Midbrain (tissue), 1 donor: ENCODE results near the gene CLTA.
A peak's percentile ranks its signal among the peaks of the same experiment; 100 is the strongest.

Experiments
- DNase-seq: peaks from one replicate; lab custom pipeline; 2025; lab: John Stamatoyannopoulos, UW

Gene CLTA

GRCh38 chr9:36190388-36191289 lies at the start of gene CLTA:
CLTA (plus strand) TSS chr9:36190921; CDS start chr9:36191057, 136 bp downstream.
- peak; percentile 99 for DNase-seq

- DNase-seq: no peak
These were observed 49.4 kb upstream of the CLTA start for GRCh38 chr9:36141288-36141687.

- DNase-seq: no peak
These were observed 49.0 kb upstream of the CLTA start for GRCh38 chr9:36141761-36142160.

- peak; percentile 53 for DNase-seq
These were observed 48.0 kb upstream of the CLTA start for GRCh38 chr9:36142510-36143244.

- DNase-seq: no peak
These were observed 47.5 kb upstream of the CLTA start for GRCh38 chr9:36143245-36143641.

GRCh38 chr9:36144309-36145232 lies 46.1 kb upstream of the CLTA start:
- no peak for DNase-seq

- DNase-seq: no peak
These were observed 44.8 kb upstream of the CLTA start for GRCh38 chr9:36145970-36146369.

GRCh38 chr9:36146651-36147050 lies 44.1 kb upstream of the CLTA start:
- DNase-seq: no peak

- DNase-seq: no peak
These were observed 43.1 kb upstream of the CLTA start for GRCh38 chr9:36147441-36148175.

- DNase-seq: peak; percentile 95
These were observed 42.2 kb upstream of the CLTA start for GRCh38 chr9:36148311-36149051.

GRCh38 chr9:36149197-36149596 lies 41.5 kb upstream of the CLTA start:
- DNase-seq: no peak

- DNase-seq: no peak
These were observed 40.0 kb upstream of the CLTA start for GRCh38 chr9:36150574-36151315.

GRCh38 chr9:36151316-36152210 lies 39.2 kb upstream of the CLTA start:
- DNase-seq: no peak

GRCh38 chr9:36152741-36153438 lies 37.8 kb upstream of the CLTA start:
- no peak for DNase-seq

GRCh38 chr9:36153746-36154145 lies 37.0 kb upstream of the CLTA start:
- no peak for DNase-seq

GRCh38 chr9:36154331-36154952 lies 36.3 kb upstream of the CLTA start:
- peak; percentile 55 for DNase-seq

GRCh38 chr9:36156116-36156515 lies 34.6 kb upstream of the CLTA start:
- no peak for DNase-seq

GRCh38 chr9:36158122-36158521 lies 32.6 kb upstream of the CLTA start:
- DNase-seq: no peak
